ENCODE results near the gene LYSMD2.

Gene LYSMD2

GRCh38 chr15:51738553-51738952 is 1.1 kb upstream of the LYSMD2 start:
- Histone ChIP-seq H3K4me1 (ENCODE audit: insufficient read depth, poor library complexity, severe bottlenecking) (peaks cover 22% of the 10 kb centered on the region), H3K36me3 (ENCODE audit: low read depth) (no peaks in the 10 kb centered on the region), H3K27me3 (ENCODE audit: insufficient read depth, poor library complexity, severe bottlenecking) (no peaks in the 10 kb centered on the region), H3K4me3 (ENCODE audit: severe bottlenecking) (peak overlapping the region; percentile 90), H3K27ac (ENCODE audit: poor library complexity, severe bottlenecking) (no peak overlapping the region), H3K9me3 (ENCODE audit: severe bottlenecking) (no peaks in the 10 kb centered on the region)
- TF ChIP-seq, protein P1, sequence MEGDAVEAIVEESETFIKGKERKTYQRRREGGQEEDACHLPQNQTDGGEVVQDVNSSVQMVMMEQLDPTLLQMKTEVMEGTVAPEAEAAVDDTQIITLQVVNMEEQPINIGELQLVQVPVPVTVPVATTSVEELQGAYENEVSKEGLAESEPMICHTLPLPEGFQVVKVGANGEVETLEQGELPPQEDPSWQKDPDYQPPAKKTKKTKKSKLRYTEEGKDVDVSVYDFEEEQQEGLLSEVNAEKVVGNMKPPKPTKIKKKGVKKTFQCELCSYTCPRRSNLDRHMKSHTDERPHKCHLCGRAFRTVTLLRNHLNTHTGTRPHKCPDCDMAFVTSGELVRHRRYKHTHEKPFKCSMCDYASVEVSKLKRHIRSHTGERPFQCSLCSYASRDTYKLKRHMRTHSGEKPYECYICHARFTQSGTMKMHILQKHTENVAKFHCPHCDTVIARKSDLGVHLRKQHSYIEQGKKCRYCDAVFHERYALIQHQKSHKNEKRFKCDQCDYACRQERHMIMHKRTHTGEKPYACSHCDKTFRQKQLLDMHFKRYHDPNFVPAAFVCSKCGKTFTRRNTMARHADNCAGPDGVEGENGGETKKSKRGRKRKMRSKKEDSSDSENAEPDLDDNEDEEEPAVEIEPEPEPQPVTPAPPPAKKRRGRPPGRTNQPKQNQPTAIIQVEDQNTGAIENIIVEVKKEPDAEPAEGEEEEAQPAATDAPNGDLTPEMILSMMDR (IDR thresholded peaks at IDR 0.05; ENCODE audit: poor library complexity, severe bottlenecking): no peak
- no peak for ATAC-seq (ENCODE audit: low read depth)
- DNase-seq (ENCODE audit: low spot score): no peak

DNA sequence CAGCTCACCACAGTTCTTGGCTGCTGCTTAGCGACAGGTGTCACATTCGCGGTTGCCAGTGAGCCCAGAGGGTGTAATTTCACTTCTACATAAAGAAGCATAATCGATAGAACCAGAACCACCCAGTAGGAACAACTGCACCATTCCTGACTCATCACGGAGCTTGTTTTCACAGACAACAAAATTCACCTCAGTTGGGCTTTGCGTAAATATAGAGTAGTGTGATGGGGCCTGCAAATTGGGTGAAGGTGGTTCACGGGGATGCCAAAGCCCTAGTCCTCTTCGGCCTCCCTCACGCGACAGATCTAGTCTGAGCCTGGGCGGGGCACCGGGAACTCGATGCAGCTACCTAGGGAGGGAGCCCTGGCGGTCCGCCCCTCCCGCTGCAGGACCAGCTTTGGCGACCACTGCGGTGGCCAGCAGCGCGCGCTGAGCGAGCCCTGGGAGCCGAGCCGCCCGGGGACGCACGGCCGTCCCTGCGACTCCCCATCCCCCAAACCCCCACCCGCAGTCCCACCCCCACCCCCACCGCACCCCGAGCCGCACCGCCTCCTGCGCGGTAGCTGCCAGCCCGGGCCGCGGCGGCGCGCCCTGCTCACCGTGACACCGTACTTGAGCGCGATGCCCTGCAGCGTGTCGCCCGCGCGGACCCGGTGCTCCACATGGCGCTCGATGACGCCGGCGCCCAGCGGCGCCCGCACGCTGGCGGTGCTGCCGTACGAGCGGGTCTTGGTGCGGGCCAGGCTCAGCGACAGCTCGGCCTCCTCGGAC is 519 bp downstream of the LYSMD2 start:
- no peak for DNase-seq (ENCODE audit: low spot score)
- peaks cover 24% of the 10 kb centered on the region for H3K4me1 ChIP-seq (ENCODE audit: insufficient read depth, poor library complexity, severe bottlenecking)
- peak overlapping the region; percentile 39 for H3K27ac ChIP-seq (ENCODE audit: poor library complexity, severe bottlenecking)
- H3K36me3 ChIP-seq (ENCODE audit: low read depth): no peaks in the 10 kb centered on the region
- peak overlapping the region; percentile 90 for H3K4me3 ChIP-seq (ENCODE audit: severe bottlenecking)
- ATAC-seq (ENCODE audit: low read depth): peak; percentile 51
- no peaks in the 10 kb centered on the region for H3K9me3 ChIP-seq (ENCODE audit: severe bottlenecking)
- H3K27me3 ChIP-seq (ENCODE audit: insufficient read depth, poor library complexity, severe bottlenecking): no peaks in the 10 kb centered on the region
- TF ChIP-seq, protein P1 (IDR thresholded peaks at IDR 0.05; ENCODE audit: poor library complexity, severe bottlenecking): no peak

GRCh38 chr15:51736069-51736468 is 1.4 kb downstream of the LYSMD2 start:
- ATAC-seq (ENCODE audit: low read depth): no peak
- Histone ChIP-seq H3K27me3 (ENCODE audit: insufficient read depth, poor library complexity, severe bottlenecking) (no peaks in the 10 kb centered on the region), H3K9me3 (ENCODE audit: severe bottlenecking) (no peaks in the 10 kb centered on the region), H3K4me3 (ENCODE audit: severe bottlenecking) (no peak overlapping the region), H3K4me1 (ENCODE audit: insufficient read depth, poor library complexity, severe bottlenecking) (peaks cover 29% of the 10 kb centered on the region), H3K36me3 (ENCODE audit: low read depth) (no peaks in the 10 kb centered on the region), H3K27ac (ENCODE audit: poor library complexity, severe bottlenecking) (no peak overlapping the region)
- no peak for DNase-seq (ENCODE audit: low spot score)
- TF ChIP-seq, protein P1 (IDR thresholded peaks at IDR 0.05; ENCODE audit: poor library complexity, severe bottlenecking): no peak

GRCh38 chr15:51735228-51736010 is 2.0 kb downstream of the LYSMD2 start:
- no peaks in the 10 kb centered on the region for H3K36me3 ChIP-seq (ENCODE audit: low read depth)
- H3K27me3 ChIP-seq (ENCODE audit: insufficient read depth, poor library complexity, severe bottlenecking): no peaks in the 10 kb centered on the region
- no peak overlapping the region for H3K27ac ChIP-seq (ENCODE audit: poor library complexity, severe bottlenecking)
- TF ChIP-seq, protein P1 (IDR thresholded peaks at IDR 0.05; ENCODE audit: poor library complexity, severe bottlenecking): peak; percentile 29
- no peaks in the 10 kb centered on the region for H3K9me3 ChIP-seq (ENCODE audit: severe bottlenecking)
- H3K4me3 ChIP-seq (ENCODE audit: severe bottlenecking): no peak overlapping the region
- DNase-seq (ENCODE audit: low spot score) (no peak), ATAC-seq (ENCODE audit: low read depth) (no peak)
- peaks cover 32% of the 10 kb centered on the region for H3K4me1 ChIP-seq (ENCODE audit: insufficient read depth, poor library complexity, severe bottlenecking)

Data from RWPE2 (cell line).